Mucosa of gallbladder (tissue), 1 donor: ENCODE results near the gene RESF1. TPM values are rescaled to one million over a fixed set of nuclear protein-coding genes. Genes with fewer than 3 reads are reported as not detected.

ENCODE experiments used
- DNase-seq: peaks from one replicate; pipeline ENCODE4 v3.0.0-alpha.2; 2020; ENCODE audit warnings: low spot score
- total RNA-seq: library from RNA; stranded (reverse); gene quantifications from one replicate; pipeline ENCODE4 v1.2.1, GENCODE V29; 2021
- donor health status: DM: no; HTN: no; CAD: no.

The RESF1 gene
- total RNA-seq, 1 donor from 2014 or later = 66.1 TPM

DNA sequence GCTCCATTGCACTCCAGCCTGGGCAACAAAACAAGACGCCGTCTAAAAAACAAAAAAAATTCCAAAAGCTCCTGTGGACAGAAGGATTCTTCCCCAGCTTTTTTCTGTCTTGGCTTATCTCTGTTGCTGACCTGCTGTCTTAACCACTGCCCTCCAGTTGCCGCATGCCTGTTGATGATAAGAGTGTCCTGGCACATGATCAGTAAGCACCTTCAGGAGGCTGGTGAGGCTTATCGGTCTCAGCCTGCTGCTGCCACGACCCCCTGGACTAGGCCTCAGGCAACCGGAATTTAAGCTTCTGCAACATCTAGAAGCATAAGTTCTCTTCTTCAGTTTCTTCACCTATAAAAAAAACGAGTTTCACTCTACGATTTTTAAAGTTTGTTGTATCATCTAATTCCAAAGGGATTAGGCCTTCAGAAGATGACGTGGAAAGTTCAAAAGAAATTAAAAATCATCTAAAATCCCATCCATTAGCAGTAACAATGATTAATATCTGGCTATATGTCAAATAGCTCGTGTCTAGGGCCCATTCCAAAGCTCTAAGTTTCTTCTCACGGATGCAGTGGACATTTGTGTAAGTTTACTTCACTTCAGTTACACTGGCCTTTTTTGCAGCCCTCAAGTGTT, 46.4 kb downstream of the RESF1 start:
- DNase-seq = no peak

Other genes with a start within 250 kb of the RESF1 start
- 8.9 TPM for gene AMN1, start 230.4 kb upstream of the RESF1 start, total RNA-seq
- 30.1 TPM for gene BICD1, start 147.4 kb downstream of the RESF1 start, total RNA-seq